Stimulated activated CD8-positive, alpha-beta memory T cell treated with anti-CD3 and anti-CD28 coated beads, Interleukin-15, amount 100 ng/mL, for 4 hours (primary cell): ENCODE results near the gene ASCL2.

Source experiments
- DNase-seq, 2 donors: peaks; one replicate each; pipeline ENCODE4 v3.0.0-alpha.2; 2020; ENCODE audit warnings: low read depth in 2 of 2

ASCL2 gene

DNA sequence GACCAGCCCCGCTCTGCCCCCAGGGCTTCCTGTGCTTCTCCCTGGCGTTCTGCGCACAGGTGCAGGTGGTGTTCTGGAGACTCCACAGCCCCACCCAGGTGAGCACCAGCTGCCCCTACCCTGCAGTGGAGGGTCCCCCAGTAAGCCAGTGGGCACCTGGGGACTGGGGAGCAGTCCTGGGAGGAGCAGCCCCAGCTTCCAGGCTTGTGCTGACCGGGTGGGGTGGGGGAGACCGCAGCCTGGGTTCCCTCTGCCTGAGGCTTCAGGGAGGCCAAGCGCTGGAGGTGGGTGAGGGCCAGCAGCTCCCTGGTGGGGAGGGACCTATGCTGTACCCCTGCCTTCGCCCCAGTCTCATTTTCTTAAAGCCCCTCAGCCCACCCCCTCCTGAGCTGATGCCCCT, 38.3 kb upstream of the ASCL2 start:
- no peak for DNase-seq

DNA sequence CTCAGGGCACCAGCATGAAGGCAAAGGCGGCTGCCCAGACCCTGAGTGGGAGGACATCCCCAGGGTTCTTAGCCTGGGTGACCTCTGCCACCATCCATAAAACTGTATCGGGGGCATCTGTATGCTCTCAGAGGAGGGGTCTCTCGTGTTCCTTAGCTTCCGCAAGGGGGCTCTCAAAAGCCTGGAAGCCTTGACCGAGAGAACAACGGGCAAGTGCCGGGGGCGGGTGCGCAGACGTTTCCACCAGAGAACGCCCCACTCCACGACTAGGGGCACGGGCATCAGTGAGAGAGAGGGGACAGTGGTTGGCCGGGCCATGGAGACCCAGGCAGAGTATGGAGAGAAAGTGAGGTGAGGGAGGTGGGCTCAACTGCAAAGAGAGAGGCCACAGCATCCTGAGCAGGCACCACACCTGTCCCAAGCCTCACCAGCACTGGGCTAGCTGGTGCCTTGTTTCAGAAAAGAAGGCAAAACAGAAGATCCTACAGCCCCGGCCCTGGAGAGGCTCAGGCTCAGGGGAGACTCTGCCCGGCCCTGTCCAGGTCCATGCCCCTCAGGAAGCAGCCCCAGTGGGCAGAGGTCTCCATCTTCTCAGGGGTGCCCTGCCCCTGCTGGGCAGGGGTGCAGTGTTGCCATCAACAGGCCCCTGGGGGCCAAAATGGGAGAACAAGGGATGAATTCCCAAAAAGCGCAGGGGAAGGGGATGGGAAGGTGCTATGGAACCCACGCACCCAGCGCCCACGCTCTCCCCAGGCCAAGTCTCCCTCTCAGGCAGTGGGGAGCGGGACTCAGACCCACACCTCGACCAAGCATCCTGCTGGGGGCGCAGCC, 37.3 kb upstream of the ASCL2 start:
- no peak for DNase-seq

GRCh38 chr11:2306877-2307500, 36.6 kb upstream of the ASCL2 start:
- no peak for DNase-seq

- no peak for DNase-seq
Measured at GRCh38 chr11:2306452-2306823, 36.0 kb upstream of the ASCL2 start.

- no peak for DNase-seq
Measured at GRCh38 chr11:2305788-2306451, 35.5 kb upstream of the ASCL2 start.

DNA sequence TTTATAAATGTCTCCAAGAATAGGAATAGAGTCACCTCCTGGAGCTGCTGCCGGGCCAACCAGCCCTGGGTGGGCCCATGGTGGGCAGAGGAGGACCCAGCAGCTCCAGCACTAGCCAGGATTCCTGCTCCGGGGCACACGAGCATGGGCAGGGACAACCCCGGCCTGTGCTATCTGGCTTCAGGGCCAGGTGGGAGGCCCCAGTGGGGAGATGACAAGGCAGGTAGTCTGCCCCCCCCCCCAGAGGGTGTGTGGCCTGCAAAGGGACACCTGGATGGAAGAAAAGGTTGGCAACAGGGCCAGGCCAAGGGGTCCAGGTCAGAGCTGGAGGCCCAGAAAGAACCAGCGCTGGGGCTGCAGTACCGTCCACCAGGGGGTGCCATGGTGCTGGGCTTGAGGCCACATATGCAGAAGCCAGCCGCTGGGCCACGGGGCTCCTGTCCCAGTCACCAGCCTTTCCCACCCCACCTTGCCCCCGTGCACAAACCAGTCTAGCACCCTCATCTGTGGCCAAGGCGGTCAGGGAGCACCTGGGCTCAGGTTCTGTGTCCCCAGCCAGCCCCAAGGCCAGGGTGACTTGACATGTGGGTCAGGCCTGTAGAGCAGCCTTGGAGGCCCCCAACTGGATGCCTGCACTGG, 34.9 kb upstream of the ASCL2 start:
- peak; percentile 61 to 67 for DNase-seq

DNA sequence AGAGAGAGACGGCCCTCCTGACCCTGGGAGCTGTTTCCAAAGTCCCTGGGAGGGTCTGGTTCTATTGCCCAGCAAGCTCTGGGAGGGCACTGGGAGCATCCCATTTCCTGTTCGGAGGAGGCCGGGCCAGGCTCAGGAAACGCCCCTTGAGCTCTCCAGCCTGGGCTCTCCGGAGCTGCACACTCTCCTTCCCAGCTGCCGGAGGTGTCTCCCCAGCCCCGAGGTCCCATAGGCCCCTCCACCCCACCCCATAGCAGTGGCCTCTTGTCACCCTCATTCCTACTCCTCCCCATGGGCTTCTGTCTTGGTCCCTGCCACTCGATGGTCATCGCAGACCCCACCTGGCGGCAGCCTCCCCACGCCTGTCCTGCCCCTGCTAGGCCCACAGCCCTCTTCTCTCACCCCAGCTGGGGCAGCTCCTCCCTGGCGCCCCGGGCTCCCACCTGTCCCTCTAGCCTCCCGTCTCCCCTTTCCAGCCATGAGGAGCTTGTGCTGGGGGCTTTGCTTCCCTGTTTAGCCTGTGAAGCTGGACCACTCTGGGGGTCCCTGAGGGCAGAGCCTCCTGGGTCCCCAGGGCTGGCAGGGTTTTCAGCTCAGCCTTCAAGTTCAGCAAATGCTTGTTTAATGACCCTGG, 34.2 kb upstream of the ASCL2 start:
- no peak for DNase-seq

GRCh38 chr11:2303627-2304505, 33.5 kb upstream of the ASCL2 start:
- no peak for DNase-seq

DNA sequence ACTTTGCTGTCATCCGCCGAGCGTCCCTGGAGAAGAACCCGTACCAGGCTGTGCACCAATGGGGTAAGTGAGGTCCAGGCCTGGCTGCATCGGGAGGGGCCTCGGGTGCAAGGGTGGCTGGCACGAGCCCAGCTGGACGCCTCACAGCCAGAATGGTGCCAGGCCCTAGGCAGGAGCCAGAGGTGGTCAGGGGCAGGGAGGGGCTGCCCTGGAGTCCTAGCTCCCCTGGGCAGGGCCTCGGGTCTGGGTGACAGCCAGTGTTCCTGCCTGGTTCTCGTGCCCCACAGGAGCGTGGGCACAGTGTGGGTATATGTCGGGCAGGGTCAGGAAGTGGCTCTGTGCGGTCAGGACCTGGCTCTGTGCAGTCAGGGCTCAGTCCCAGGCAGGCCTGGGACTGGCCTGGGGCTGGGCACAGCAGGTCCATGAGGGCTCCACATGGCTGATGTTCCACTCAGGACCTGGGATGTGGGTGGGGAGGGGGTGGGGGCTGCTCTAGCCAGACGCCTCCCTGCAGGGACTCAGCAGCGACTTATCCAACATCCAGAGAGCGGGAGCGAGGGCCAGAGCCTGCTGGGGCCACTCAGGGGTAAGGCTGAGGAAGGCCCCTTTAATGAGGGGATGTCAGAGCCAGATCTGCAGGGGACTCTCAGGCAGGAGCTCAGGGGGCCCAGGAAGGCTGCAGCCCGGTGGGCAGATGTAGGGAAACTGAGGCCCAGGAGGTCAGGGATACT, 32.7 kb upstream of the ASCL2 start:
- no peak for DNase-seq

DNA sequence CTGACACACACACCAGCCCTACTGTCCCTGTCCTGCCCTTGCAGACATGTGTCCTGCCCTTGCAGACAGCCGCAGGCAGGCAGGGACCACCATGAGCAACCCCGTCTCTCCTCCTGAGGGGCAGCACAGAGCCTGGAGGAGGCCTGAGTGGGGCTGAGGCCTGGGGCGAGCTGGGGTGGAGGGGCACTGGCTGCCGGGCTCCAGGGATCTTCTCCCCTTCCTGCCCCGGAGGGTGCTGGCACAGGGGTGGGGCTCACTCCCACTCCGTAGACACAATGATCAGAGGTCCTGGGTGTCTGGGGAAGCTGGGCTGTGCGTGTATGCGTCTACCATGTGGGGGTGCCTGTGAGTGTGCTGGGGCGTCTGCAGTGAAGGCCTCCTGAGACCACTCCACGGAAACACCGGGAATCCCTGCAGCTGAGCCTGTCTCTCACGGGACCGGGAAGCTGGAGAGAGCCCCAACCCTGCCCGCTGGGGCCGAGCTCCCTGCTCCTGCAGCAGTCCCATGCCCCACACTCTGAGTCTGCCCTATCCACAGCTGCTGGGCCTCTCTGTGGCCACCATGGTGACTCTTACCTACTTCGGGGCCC, 32.0 kb upstream of the ASCL2 start:
- DNase-seq: no peak

DNA sequence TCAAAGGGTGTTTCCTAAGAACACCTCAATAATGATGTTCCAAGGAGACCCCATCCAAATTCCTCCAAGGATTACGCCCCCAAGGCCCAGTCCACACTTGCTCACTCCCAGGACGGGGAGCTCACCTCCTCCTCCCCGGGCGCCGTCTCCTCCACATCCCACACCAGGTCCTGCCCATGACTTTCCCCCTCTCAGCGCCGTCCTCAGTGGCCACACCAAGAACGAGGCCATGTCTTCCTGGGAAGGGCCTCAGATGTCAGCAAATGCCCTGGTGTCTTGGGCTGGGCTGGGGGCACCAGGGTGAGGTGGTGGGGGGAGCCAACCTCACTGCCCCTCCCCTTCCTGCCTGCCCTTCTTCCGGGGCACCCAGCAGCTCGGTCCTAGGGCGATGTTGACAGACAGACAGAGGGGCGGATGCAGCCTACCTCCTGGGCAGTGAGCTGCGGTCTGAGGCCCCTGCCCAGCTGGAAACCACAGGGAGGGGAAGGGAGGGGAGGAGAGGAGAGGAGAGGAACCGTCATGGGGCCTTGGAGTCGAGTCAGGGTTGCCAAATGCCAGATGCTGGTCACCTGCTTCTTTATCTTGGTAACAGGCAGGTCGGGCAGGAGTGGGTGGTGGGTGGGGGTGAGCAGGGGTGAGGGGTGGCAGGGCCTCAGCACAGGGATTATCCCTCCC, 31.4 kb upstream of the ASCL2 start, which contains the start of the genes C11orf21 and TSPAN32:
Gene C11orf21 (minus strand): TSS at position 288 of the 675 bp plus-strand sequence. CDS start 110 bp downstream, at position 178.
Gene TSPAN32 (plus strand): TSS at position 383 of the 675 bp plus-strand sequence. CDS start 137 bp downstream, at position 520.
- no peak for DNase-seq

DNA sequence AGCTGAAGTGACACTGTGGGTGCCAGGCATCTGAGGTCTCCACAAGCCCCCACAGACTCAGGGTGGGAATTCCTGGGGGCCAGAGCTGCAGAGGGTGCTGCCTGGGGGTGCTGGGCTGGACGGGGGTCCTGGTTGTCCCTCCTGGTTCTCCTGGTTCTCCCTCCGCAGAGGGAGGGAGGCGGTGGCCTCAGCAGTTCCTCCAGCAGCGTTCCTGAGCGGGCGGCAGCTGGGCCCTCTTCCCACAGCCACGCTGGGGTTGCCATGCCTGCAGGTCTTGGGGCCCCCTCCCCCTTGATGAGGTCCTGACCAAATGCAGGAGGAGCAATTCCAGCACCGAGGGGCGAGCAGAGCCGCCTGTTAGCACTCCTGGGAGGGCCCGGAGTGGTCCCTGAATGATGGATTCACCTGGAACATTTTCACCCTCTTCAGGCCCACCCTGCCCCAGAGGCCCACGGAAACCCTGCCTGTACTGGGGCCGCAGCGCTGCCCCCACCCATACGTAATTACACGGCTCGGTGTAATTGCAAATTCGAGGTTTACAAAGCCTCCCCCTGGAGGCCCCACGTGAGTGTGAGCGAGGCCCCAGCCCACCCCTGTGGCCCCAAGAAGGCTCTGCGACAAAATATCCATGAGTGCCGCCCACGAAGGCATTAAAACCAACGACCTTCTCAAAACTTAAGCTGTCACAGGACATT, 30.7 kb upstream of the ASCL2 start:
- no peak for DNase-seq

DNA sequence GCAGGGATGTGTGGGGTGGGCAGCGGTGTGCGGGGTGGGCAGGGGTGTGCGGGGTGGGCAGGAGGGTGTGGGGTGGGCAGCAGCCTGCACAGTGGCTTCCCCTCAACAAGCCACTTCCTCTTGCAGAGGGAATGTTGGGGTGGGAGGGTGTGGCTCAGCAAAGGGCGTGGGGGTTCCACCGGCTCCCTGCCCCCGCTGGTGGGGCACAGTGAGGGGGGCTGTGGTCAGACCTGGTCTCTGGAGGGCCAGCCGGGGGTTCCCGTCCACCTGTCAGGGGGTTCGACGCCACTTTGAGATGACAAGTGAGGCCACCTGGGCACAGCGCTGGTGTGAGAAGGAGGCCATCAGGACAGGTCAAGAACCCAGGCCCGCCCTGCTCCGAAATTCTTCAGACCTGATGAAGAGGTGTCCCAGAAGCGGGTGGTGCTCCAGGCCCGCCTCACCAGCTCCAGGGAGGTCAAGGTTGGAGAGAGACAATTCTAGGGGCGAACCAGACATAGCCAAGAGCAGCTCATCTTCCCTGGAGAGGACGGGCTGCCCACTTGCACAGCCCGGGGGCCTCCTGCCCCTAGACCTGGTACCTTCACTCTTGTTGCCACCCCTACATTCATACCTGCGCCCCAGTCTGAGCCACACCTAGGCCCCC, 30.0 kb upstream of the ASCL2 start:
- no peak for DNase-seq

DNA sequence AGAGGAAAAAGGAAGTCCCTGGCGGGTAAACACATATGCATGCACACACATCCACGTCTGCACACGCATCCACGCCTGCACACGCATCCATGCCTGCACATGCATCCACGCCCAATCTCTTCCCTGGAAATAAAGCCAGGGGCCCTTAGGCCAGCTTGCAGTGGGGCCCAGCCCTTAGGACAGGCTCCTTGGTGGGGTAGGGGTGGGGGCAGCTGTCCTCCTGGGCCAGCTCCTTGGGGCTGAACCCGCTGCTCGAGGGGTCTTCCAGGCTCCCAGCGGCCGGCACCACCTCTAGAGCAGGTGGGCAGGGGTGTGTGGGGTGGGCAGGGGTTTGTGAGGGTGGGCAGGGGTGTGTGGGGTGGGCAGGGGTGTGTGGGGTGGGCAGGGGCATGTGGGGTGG, 29.4 kb upstream of the ASCL2 start:
- no peak for DNase-seq

DNA sequence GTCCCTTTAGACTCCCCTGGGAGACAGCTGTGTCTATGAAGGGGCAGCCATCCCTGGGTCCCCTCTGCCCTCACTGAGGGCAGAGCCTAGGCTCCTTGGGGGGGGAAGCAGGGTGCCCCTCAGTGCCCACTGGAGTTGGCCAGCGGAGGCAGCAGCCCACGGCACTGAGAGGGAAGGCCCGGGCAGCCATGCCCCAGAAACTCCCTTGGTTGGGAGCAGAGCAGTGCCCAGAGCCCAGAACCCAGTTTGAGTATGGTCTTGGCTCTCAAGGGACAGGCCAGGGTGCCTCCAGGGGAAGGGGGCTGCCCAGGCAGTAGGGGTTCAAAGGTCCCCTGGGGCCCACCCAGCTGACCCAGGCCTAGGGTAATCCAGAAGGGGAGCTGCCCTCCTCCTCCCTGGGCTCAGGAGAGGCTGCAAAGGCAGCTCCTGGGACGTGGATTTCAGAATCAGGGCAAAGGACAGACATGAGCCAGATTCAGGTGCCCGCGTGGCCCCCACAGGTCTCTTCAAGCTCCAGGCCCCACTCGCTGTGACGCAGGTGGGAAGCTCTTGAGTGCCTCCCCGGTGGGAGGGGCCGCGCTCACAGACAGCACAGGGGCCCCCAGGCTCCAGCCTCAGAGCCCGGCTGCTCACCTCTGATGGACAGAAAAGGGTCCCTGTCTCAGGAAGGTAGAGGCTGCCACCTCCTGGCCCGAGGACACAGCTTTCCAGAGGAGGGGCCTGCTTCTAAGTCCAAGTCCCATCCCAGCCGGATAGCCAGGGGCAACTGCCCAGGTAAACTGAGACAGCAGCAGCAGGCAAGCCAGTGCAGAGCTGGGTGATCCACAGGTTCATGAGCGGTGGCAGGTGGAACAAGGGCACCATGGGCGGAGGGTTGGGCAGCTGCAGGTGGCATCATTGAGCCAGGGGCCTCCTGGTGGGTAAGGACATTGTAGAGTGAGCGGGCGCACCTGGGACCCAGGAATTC, 28.7 kb upstream of the ASCL2 start:
- DNase-seq: no peak

DNA sequence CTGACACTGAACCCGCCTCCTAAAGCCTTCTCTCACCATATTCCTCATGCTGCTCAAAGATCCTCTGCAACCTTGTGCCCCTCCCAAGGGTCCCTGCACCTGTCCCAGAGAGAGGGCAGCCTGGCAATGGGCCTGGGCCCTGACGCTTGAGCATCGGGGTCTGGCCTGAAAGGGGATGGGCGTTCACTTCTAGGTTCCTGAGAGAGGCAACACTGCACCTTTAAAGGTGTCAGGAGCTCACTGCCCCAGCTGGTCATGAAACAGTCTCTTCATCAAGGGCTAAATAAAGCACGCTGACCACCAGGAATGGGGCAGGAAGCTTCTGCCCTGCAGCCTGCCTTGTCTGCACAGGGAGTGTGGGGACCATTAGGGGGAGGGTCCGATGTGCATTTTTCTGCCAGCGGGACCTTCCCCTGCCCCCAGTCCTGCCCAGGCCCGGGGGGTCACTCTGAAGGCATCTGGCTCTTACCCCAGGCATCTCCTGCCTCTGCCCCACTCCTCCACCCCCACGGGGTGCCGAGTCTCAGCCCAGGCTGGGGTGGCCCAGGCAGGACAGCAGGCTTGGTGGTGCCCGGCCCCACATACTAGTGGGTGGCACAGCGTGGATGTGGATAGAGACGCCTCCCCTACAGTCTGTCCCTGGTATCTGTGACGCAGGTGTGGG, 27.9 kb upstream of the ASCL2 start:
- DNase-seq: no peak
